Fibroblast of gingiva (primary cell): Measurements from ENCODE around the gene ERMN.
"Not testable (repeated sequence)": the region's sequence is repeated elsewhere in the genome, so short reads cannot be mapped to it uniquely, and the experiment has no call there.

Experiments
- DNase-seq: peaks from one replicate; pipeline ENCODE4 v3.0.0-alpha.2; 2011; ENCODE audit warnings: low read depth

The ERMN gene

GRCh38 chr2:157325786-157326185 lies at the start of gene ERMN:
TSS of gene ERMN (minus strand) at chr2:157325824. CDS start at chr2:157325642, 182 bp downstream.
- DNase-seq, result no peak

GRCh38 chr2:157375384-157375783 lies 49.8 kb upstream of the ERMN start:
- DNase-seq, result no peak

GRCh38 chr2:157368508-157368907 lies 42.9 kb upstream of the ERMN start:
- not testable (repeated sequence) for DNase-seq

GRCh38 chr2:157367704-157368103 lies 42.1 kb upstream of the ERMN start:
- DNase-seq, result no peak

- no peak for DNase-seq
Measured at GRCh38 chr2:157364257-157364974, 38.8 kb upstream of the ERMN start.

- DNase-seq, result no peak
Measured at GRCh38 chr2:157363612-157364101, 38.0 kb upstream of the ERMN start.

- no peak for DNase-seq
Measured at GRCh38 chr2:157362627-157363026, 37.0 kb upstream of the ERMN start.

- DNase-seq, result no peak
Measured at GRCh38 chr2:157361526-157361925, 35.9 kb upstream of the ERMN start.

- no peak for DNase-seq
Measured at GRCh38 chr2:157359628-157360027, 34.0 kb upstream of the ERMN start.

GRCh38 chr2:157355618-157356017 lies 30.0 kb upstream of the ERMN start:
- DNase-seq, result peak; percentile 3

- DNase-seq, result no peak
Measured at GRCh38 chr2:157349949-157350515, 24.4 kb upstream of the ERMN start.

GRCh38 chr2:157348291-157348921 lies 22.8 kb upstream of the ERMN start:
- no peak for DNase-seq

GRCh38 chr2:157345647-157346389 lies 20.2 kb upstream of the ERMN start:
- DNase-seq, result no peak

- DNase-seq, result peak; percentile 31
Measured at GRCh38 chr2:157341381-157341780, 15.8 kb upstream of the ERMN start.

GRCh38 chr2:157339965-157340655 lies 14.5 kb upstream of the ERMN start:
- no peak for DNase-seq

GRCh38 chr2:157337978-157338377 lies 12.4 kb upstream of the ERMN start:
- DNase-seq, result no peak

GRCh38 chr2:157336137-157337010 lies 10.8 kb upstream of the ERMN start:
- DNase-seq, result peak; percentile 28

- DNase-seq, result no peak
Measured at GRCh38 chr2:157334797-157335196, 9.2 kb upstream of the ERMN start.

- DNase-seq, result no peak
Measured at GRCh38 chr2:157334335-157334734, 8.7 kb upstream of the ERMN start.

- DNase-seq, result no peak
Measured at GRCh38 chr2:157333304-157334047, 7.9 kb upstream of the ERMN start.
